Measurements from ENCODE around the gene CNOT3.

CNOT3 gene

GRCh38 chr19:54201172-54201701 is 63.7 kb downstream of the CNOT3 start:
- Histone ChIP-seq H3K9ac (ENCODE audit: low read length) (peak overlapping the region; percentile 94), H4K20me1 (ENCODE audit: insufficient read depth, low read length) (peaks cover 50% of the 10 kb centered on the region), H3F3A (ENCODE audit: insufficient read depth, low read length) (peaks cover 49% of the 10 kb centered on the region), H2AFZ (ENCODE audit: low read length) (no peak overlapping the region), H3K79me2 (ENCODE audit: low read length) (peaks cover 57% of the 10 kb centered on the region), H3K36me3 (replicated peaks; ENCODE audit: insufficient read depth, low read length) (peaks cover 43% of the 10 kb centered on the region), H3K4me2 (ENCODE audit: low read depth, low read length) (peak overlapping the region; percentile 95), H3K9me2 (replicated peaks; ENCODE audit: insufficient read depth, low read length) (no peaks in the 10 kb centered on the region), H3K4me3 (ENCODE audit: low read length) (peak overlapping the region; percentile 86), H3K9me3 (replicated peaks; ENCODE audit: insufficient read depth, low read length) (no peaks in the 10 kb centered on the region), H3K27me3 (replicated peaks; ENCODE audit: insufficient read depth, low read length) (no peaks in the 10 kb centered on the region), H3K4me1 (ENCODE audit: low read length) (peaks cover 28% of the 10 kb centered on the region), H3K27ac (ENCODE audit: low read length) (peak overlapping the region; percentile 74; the same call in 1 of the 2 replicates)
- TF ChIP-seq, protein P1, sequence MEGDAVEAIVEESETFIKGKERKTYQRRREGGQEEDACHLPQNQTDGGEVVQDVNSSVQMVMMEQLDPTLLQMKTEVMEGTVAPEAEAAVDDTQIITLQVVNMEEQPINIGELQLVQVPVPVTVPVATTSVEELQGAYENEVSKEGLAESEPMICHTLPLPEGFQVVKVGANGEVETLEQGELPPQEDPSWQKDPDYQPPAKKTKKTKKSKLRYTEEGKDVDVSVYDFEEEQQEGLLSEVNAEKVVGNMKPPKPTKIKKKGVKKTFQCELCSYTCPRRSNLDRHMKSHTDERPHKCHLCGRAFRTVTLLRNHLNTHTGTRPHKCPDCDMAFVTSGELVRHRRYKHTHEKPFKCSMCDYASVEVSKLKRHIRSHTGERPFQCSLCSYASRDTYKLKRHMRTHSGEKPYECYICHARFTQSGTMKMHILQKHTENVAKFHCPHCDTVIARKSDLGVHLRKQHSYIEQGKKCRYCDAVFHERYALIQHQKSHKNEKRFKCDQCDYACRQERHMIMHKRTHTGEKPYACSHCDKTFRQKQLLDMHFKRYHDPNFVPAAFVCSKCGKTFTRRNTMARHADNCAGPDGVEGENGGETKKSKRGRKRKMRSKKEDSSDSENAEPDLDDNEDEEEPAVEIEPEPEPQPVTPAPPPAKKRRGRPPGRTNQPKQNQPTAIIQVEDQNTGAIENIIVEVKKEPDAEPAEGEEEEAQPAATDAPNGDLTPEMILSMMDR (IDR thresholded peaks at IDR 0.05; ENCODE audit: low read length), result no peak
- TF ChIP-seq EZH2phosphoT487 (IDR thresholded peaks at IDR 0.05; ENCODE audit: low read length) (no peak), EZH2 (optimal IDR thresholded peaks at IDR 0.05; ENCODE audit: low read depth, low read length) (no peak)
- no peak for DNase-seq

GRCh38 chr19:54201980-54202379 is 64.4 kb downstream of the CNOT3 start:
- H3K4me2 ChIP-seq (ENCODE audit: low read depth, low read length), result peak overlapping the region; percentile 95
- no peaks in the 10 kb centered on the region for H3K9me2 ChIP-seq (replicated peaks; ENCODE audit: insufficient read depth, low read length)
- H3K9me3 ChIP-seq (replicated peaks; ENCODE audit: insufficient read depth, low read length), result no peaks in the 10 kb centered on the region
- H3K4me3 ChIP-seq (ENCODE audit: low read length), result peak overlapping the region; percentile 86
- no peaks in the 10 kb centered on the region for H3K27me3 ChIP-seq (replicated peaks; ENCODE audit: insufficient read depth, low read length)
- peaks cover 64% of the 10 kb centered on the region for H3K79me2 ChIP-seq (ENCODE audit: low read length)
- peak overlapping the region; percentile 94 for H3K9ac ChIP-seq (ENCODE audit: low read length)
- H2AFZ ChIP-seq (ENCODE audit: low read length), result no peak overlapping the region
- H3K27ac ChIP-seq (ENCODE audit: low read length), result peak overlapping the region; percentile 74; the same call in 1 of the 2 replicates
- H3K36me3 ChIP-seq (replicated peaks; ENCODE audit: insufficient read depth, low read length), result peaks cover 47% of the 10 kb centered on the region
- H4K20me1 ChIP-seq (ENCODE audit: insufficient read depth, low read length), result peaks cover 57% of the 10 kb centered on the region
- no peak for DNase-seq
- H3F3A ChIP-seq (ENCODE audit: insufficient read depth, low read length), result peaks cover 55% of the 10 kb centered on the region
- TF ChIP-seq, protein P1 (IDR thresholded peaks at IDR 0.05; ENCODE audit: low read length), result no peak
- TF ChIP-seq EZH2 (optimal IDR thresholded peaks at IDR 0.05; ENCODE audit: low read depth, low read length), result no peak
- TF ChIP-seq EZH2phosphoT487 (IDR thresholded peaks at IDR 0.05; ENCODE audit: low read length), result no peak
- peaks cover 28% of the 10 kb centered on the region for H3K4me1 ChIP-seq (ENCODE audit: low read length)

DNA sequence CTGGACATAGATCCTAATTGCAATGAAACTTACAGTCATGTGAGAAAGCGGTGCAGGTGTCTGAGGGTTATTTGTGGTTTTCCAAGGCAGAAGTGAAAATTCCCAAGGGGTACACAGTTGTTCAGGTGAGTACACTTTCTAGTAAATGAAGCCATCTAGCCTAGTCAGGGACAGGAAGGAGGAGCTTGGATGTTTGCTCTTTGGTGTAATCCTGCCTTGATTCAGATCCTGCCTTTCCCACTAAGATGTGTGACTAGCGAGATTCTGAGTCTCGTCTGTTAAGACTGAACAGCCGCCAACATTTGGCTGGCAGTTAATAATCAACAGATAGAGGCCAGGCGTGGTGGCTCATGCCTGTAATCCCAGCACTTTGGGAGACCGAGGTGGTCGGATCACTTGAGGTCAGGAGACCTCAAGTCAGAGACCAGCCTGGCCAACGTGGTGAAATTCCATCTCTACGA is 65.6 kb downstream of the CNOT3 start:
- no peak overlapping the region for H2AFZ ChIP-seq (ENCODE audit: low read length)
- no peak overlapping the region for H3K27ac ChIP-seq (ENCODE audit: low read length)
- H3K4me3 ChIP-seq (ENCODE audit: low read length), result 0 out of 2 replicates have a peak overlapping the region, but pooled peaks have one; percentile 86
- DNase-seq, result no peak
- H4K20me1 ChIP-seq (ENCODE audit: insufficient read depth, low read length), result peaks cover 68% of the 10 kb centered on the region
- peaks cover 66% of the 10 kb centered on the region for H3K79me2 ChIP-seq (ENCODE audit: low read length)
- H3K4me1 ChIP-seq (ENCODE audit: low read length), result peaks cover 28% of the 10 kb centered on the region
- no peak for TF ChIP-seq EZH2 (optimal IDR thresholded peaks at IDR 0.05; ENCODE audit: low read depth, low read length)
- no peak for TF ChIP-seq EZH2phosphoT487 (IDR thresholded peaks at IDR 0.05; ENCODE audit: low read length)
- TF ChIP-seq, protein P1 (IDR thresholded peaks at IDR 0.05; ENCODE audit: low read length), result no peak
- H3K36me3 ChIP-seq (replicated peaks; ENCODE audit: insufficient read depth, low read length), result peaks cover 50% of the 10 kb centered on the region
- H3K4me2 ChIP-seq (ENCODE audit: low read depth, low read length), result peak overlapping the region; percentile 95
- H3K27me3 ChIP-seq (replicated peaks; ENCODE audit: insufficient read depth, low read length), result no peaks in the 10 kb centered on the region
- H3K9me2 ChIP-seq (replicated peaks; ENCODE audit: insufficient read depth, low read length), result no peaks in the 10 kb centered on the region
- H3F3A ChIP-seq (ENCODE audit: insufficient read depth, low read length), result peaks cover 65% of the 10 kb centered on the region
- peak overlapping the region; percentile 94; the same call in 1 of the 2 replicates for H3K9ac ChIP-seq (ENCODE audit: low read length)
- no peaks in the 10 kb centered on the region for H3K9me3 ChIP-seq (replicated peaks; ENCODE audit: insufficient read depth, low read length)
